GM23338 (cell line): ENCODE measurements around the gene F2. TPM values are rescaled to one million over a fixed set of nuclear protein-coding genes. Genes with fewer than 3 reads are reported as not detected.

Experiments
- ATAC-seq: fragments of 200-7000 bp; cut with Tn5 transposase; 3 replicates; pipeline ENCODE4 v1.9.1; 2020
- DNase-seq: peaks from one replicate; pipeline ENCODE4 v3.0.0-alpha.2; 2015; ENCODE audit warnings: low spot score
- H2AFZ ChIP-seq: fragments of 200-600 bp; sonication (generic); 2 replicates; pipeline ENCODE4 v1.8.0; 2016; ENCODE audit warnings: antibody characterized with exemption, mild to moderate bottlenecking, moderate library complexity
- H3F3A ChIP-seq: fragments of 200-600 bp; sonication (generic); replicated peaks from 2 replicates; pipeline ENCODE4 v1.8.0; 2017; ENCODE audit warnings: antibody characterized with exemption, mixed run types, low read depth
- H3K27ac ChIP-seq: fragments of 200-600 bp; sonication (generic); 2 replicates; pipeline ENCODE4 v1.6.1; 2016; ENCODE audit warnings: low read depth
- H3K27me3 ChIP-seq: fragments of 200-600 bp; sonication (generic); 2 replicates; pipeline ENCODE4 v1.8.0; 2016; ENCODE audit warnings: mild to moderate bottlenecking, mixed run types, moderate library complexity; ENCODE audit not compliant: insufficient read depth
- H3K36me3 ChIP-seq: fragments of 200-600 bp; sonication (generic); 2 replicates; pipeline ENCODE4 v1.8.0; 2016; ENCODE audit warnings: mild to moderate bottlenecking; ENCODE audit not compliant: insufficient read depth
- H3K4me1 ChIP-seq: fragments of 200-600 bp; sonication (generic); 2 replicates; pipeline ENCODE4 v1.8.0; 2016; ENCODE audit warnings: mild to moderate bottlenecking, moderate library complexity; ENCODE audit not compliant: insufficient read depth
- H3K4me2 ChIP-seq: fragments of 200-600 bp; sonication (generic); 2 replicates; pipeline ENCODE4 v1.7.1; 2017; ENCODE audit warnings: mixed run types
- H3K4me3 ChIP-seq: fragments of 200-600 bp; sonication (generic); 2 replicates; pipeline ENCODE4 v1.6.1; 2016; ENCODE audit warnings: mixed run types
- H3K79me2 ChIP-seq: fragments of 200-600 bp; sonication (generic); replicated peaks from 2 replicates; pipeline ENCODE4 v1.8.0; 2017; ENCODE audit warnings: mild to moderate bottlenecking; ENCODE audit not compliant: insufficient read depth
- H3K9me2 ChIP-seq: fragments of 200-600 bp; sonication (generic); 2 replicates; pipeline ENCODE4 v1.8.0; 2017; ENCODE audit not compliant: insufficient read depth
- H4K20me1 ChIP-seq: fragments of 200-600 bp; sonication (generic); replicated peaks from 2 replicates; pipeline ENCODE4 v1.8.0; 2017; ENCODE audit warnings: mild to moderate bottlenecking; ENCODE audit not compliant: insufficient read depth
- H3K27ac Mint-ChIP-seq: 2 replicates; pipeline ENCODE4 v1.8.0; 2020; ENCODE audit warnings: inconsistent platforms, mild to moderate bottlenecking, moderate library complexity, mixed read lengths
- H3K27me3 Mint-ChIP-seq: 3 replicates; pipeline ENCODE4 v1.8.0; 2022; ENCODE audit warnings: low read depth, mild to moderate bottlenecking, moderate library complexity, mixed read lengths, inconsistent platforms; ENCODE audit not compliant: insufficient read depth, poor library complexity
- H3K36me3 Mint-ChIP-seq: 3 replicates; pipeline ENCODE4 v1.8.0; 2021; ENCODE audit warnings: low read depth, mild to moderate bottlenecking, inconsistent platforms, moderate library complexity, mixed read lengths
- H3K4me1 Mint-ChIP-seq: 3 replicates; pipeline ENCODE4 v1.8.0; 2020; ENCODE audit warnings: mild to moderate bottlenecking, inconsistent platforms, mixed read lengths
- H3K4me3 Mint-ChIP-seq: 3 replicates; pipeline ENCODE4 v1.8.0; 2021; ENCODE audit warnings: moderate library complexity, mild to moderate bottlenecking, inconsistent platforms, mixed read lengths
- H3K9me3 Mint-ChIP-seq: 3 replicates; pipeline ENCODE4 v1.8.0; 2020; ENCODE audit warnings: moderate library complexity, mild to moderate bottlenecking, inconsistent platforms, mixed read lengths
- CREB1 ChIP-seq: fragments of 250-450 bp; sonication (Bioruptor Pico); IDR thresholded peaks from 2 replicates; pipeline ENCODE4 v1.5.0; 2020; ENCODE audit warnings: low read depth, mild to moderate bottlenecking, moderate library complexity
- CTCF ChIP-seq, 2 experiments: fragments of 200-600 bp in 1 of 2; sonication (generic) in 1 of 2; conservative IDR thresholded peaks; 2 replicates each; pipeline versions ENCODE4 v1.5.1 to v1.6.1; 2016 to 2017; ENCODE audit warnings: antibody characterized with exemption in 2 of 2, low read depth in 2 of 2, mild to moderate bottlenecking in 2 of 2, moderate library complexity in 1 of 2
- ETS1 ChIP-seq: IDR thresholded peaks from 2 replicates; pipeline ENCODE4 v1.6.1; 2016; ENCODE audit warnings: antibody characterized with exemption
- EZH2 ChIP-seq: fragments of 200-600 bp; sonication (generic); IDR thresholded peaks from one replicate; pipeline ENCODE4 v1.8.0; 2017; ENCODE audit warnings: antibody characterized with exemption, mild to moderate bottlenecking, low read depth; ENCODE audit not compliant: unreplicated experiment
- EZH2phosphoT487 ChIP-seq: fragments of 200-600 bp; sonication (generic); IDR thresholded peaks from one replicate; pipeline ENCODE4 v1.8.1; 2018; ENCODE audit warnings: antibody characterized with exemption; ENCODE audit not compliant: unreplicated experiment
- JUNB ChIP-seq: IDR thresholded peaks from one replicate; pipeline ENCODE4 v1.6.1; 2016; ENCODE audit warnings: antibody characterized with exemption; ENCODE audit not compliant: unreplicated experiment
- NANOG ChIP-seq: IDR thresholded peaks from 2 replicates; pipeline ENCODE4 v1.6.1; 2016; ENCODE audit warnings: antibody characterized with exemption, borderline replicate concordance
- POLR2AphosphoS5 ChIP-seq: IDR thresholded peaks from 2 replicates; pipeline ENCODE4 v1.6.1; 2016; ENCODE audit warnings: antibody characterized with exemption, low read depth
- REST ChIP-seq: IDR thresholded peaks from one replicate; pipeline ENCODE4 v1.6.1; 2018; ENCODE audit warnings: antibody characterized with exemption; ENCODE audit not compliant: unreplicated experiment
- STAT1 ChIP-seq: IDR thresholded peaks from one replicate; pipeline ENCODE4 v1.6.1; 2016; ENCODE audit warnings: antibody characterized with exemption; ENCODE audit not compliant: unreplicated experiment
- ZNF114 ChIP-seq: fragments of 250-450 bp; sonication (Bioruptor Pico); IDR thresholded peaks from 2 replicates; pipeline ENCODE4 v1.5.0; 2020; ENCODE audit warnings: mild to moderate bottlenecking, moderate library complexity
- ZNF331 ChIP-seq: fragments of 250-450 bp; sonication (Bioruptor Pico); IDR thresholded peaks from 2 replicates; pipeline ENCODE4 v1.5.0; 2020; ENCODE audit warnings: low read depth, mild to moderate bottlenecking, moderate library complexity
- ZNF462 ChIP-seq: fragments of 250-450 bp; sonication (Bioruptor Pico); IDR thresholded peaks from 2 replicates; pipeline ENCODE4 v1.5.0; 2020; ENCODE audit warnings: mild to moderate bottlenecking, moderate library complexity
- polyA plus RNA-seq: library from polyadenylated mRNA; unstranded; fragments of >200 nt; fragmentation: Nextera tagmentation; extraction: Ambion mirVana; gene quantifications from 2 replicates; pipeline ENCODE4 v1.2.1, GENCODE V29; 2016
- total RNA-seq: library from RNA; depleted of rRNA; stranded (reverse); fragments of >200 nt; shearing (Covaris generic); gene quantifications from 2 replicates; pipeline ENCODE4 v1.2.3, GENCODE V29; 2014

F2 gene
- total and polyA plus RNA-seq, 2 experiments from 2014 or later, result 0.21 TPM; not detected in 1

- no peak for TF ChIP-seq POLR2AphosphoS5
- no peak for TF ChIP-seq ETS1
- TF ChIP-seq ZNF331 (CRISPR knock-in tag), result no peak
- no peak for TF ChIP-seq EZH2
- no peak for TF ChIP-seq ZNF462 (CRISPR knock-in tag)
- no peak for TF ChIP-seq CTCF (conservative IDR thresholded peaks at IDR 0.05; ENCODE audit: low read depth in 2 of 2)
- TF ChIP-seq EZH2phosphoT487, result no peak
- no peak for TF ChIP-seq JUNB
- TF ChIP-seq CREB1 (CRISPR knock-in tag), result no peak
- TF ChIP-seq ZNF114 (CRISPR knock-in tag), result no peak
- TF ChIP-seq NANOG, result no peak
- no peak for TF ChIP-seq STAT1
- TF ChIP-seq REST, result no peak
- Histone ChIP-seq H3K79me2 (no peaks in the 10 kb centered on the region), H3K36me3 (peaks cover 92% of the 10 kb centered on the region), H3K27me3 (no peaks in the 10 kb centered on the region), H3K4me3 (no peak overlapping the region), H4K20me1 (peaks cover 20% of the 10 kb centered on the region), H3K27ac (no peak overlapping the region), H3K4me2 (no peak overlapping the region), H3K4me1 (no peaks in the 10 kb centered on the region), H3K9me2 (no peaks in the 10 kb centered on the region), H3F3A (no peaks in the 10 kb centered on the region), H2AFZ (no peak overlapping the region)
- DNase-seq (no peak), ATAC-seq (no peak)
- Mint-ChIP-seq H3K9me3 (no peaks in the 10 kb centered on the region), H3K4me3 (no peak overlapping the region), H3K36me3 (peaks cover 89% of the 10 kb centered on the region), H3K4me1 (peaks cover 7% of the 10 kb centered on the region; the same call in 2 of the 3 replicates), H3K27me3 (no peaks in the 10 kb centered on the region), H3K27ac (no peak overlapping the region)
Observed at GRCh38 chr11:46760429-46761128, 41.6 kb downstream of the F2 start.
